ENCODE results near the gene PRKCA.

Gene PRKCA

DNA sequence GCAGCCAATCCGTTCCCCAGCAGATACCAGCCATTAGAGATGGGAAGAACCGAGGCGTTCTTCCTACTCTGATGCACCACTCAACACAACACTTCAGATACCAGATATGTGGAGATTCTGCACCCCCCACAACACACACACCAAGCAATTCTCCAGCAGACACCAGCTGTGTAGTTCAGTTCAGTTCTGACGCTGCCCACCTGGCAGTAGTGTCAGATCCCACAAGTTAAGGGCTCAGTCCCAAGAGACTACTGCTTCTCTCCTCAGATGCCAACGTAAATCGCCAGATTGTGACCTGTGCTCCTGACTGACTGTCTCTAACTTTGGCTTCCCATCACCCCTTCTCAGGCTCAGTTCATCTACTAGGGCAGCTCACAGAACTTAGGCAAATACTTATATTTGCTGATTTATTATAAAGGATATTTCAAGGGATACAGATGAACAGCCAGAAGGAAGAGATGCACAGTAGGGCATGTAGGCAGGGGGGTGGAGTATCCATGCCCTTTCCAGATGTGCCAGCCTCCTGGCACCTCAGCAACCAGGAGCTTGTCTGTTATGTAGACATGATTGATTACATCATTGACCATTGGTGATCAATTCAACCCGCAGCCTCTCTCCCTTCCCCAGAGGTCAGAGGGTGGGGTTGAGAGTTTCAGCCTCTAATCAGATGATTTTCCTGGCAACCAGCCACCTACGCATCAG lies 110.6 kb downstream of the PRKCA start:
- Histone ChIP-seq H3K36me3 (ENCODE audit: insufficient read depth, low read length) (no peaks in the 10 kb centered on the region), H3K4me1 (ENCODE audit: control insufficient read depth, insufficient read depth, low read length) (no peaks in the 10 kb centered on the region), H3K4me3 (ENCODE audit: low read length) (no peak overlapping the region), H3K9me3 (replicated peaks; ENCODE audit: low read length) (no peaks in the 10 kb centered on the region), H3K4me2 (ENCODE audit: low read length) (no peak overlapping the region), H3K9ac (ENCODE audit: low read depth, low read length) (no peak overlapping the region), H3K27me3 (ENCODE audit: control insufficient read depth, insufficient read depth, low read length) (no peaks in the 10 kb centered on the region)

DNA sequence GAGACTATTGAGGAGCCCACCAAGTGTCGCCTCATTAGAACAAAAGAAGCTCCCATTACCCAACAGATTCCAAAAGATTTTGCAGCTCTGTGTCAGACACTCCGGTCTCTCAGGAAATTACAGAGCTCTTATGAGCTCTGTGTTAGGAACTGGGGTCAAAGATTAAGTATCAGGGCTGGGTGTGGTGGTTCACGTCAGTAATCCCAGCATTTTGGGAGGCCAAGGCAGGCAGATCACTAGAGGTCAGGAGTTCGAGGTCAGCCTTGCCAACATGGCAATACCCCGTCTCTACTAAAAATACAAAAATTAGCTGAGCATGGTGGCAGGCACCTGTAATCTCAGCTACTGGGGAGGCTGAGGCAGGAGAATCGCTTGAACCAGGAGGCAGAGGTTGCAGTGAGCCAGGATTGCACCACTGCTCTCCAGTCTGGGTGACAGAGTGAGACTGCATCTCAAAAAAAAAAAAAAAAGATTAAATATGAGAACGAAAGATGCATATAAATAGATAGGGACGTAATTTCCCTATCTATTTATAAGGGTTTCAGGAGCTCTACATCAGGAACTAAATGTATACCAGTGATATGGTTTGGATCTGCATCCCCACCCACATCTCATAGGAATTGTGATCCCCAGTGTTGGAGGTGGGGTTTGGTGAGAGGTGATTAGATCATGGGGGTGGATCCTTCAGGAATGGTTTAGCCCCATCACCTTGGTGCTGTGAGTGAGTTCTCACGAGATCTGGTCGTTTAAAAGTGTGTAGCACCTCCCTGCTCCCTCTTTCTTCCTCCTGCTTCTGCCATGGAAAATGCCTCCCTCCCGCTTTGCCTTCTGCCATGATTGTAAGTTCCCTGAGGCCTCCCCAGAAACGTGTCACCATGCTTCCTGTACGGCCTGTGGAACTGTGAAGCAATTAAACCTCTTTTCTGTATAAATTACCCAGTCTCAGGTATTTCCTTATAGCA lies 111.4 kb downstream of the PRKCA start:
- Histone ChIP-seq H3K9ac (ENCODE audit: low read depth, low read length) (no peak overlapping the region), H3K4me1 (ENCODE audit: control insufficient read depth, insufficient read depth, low read length) (no peaks in the 10 kb centered on the region), H3K27me3 (ENCODE audit: control insufficient read depth, insufficient read depth, low read length) (no peaks in the 10 kb centered on the region)

DNA sequence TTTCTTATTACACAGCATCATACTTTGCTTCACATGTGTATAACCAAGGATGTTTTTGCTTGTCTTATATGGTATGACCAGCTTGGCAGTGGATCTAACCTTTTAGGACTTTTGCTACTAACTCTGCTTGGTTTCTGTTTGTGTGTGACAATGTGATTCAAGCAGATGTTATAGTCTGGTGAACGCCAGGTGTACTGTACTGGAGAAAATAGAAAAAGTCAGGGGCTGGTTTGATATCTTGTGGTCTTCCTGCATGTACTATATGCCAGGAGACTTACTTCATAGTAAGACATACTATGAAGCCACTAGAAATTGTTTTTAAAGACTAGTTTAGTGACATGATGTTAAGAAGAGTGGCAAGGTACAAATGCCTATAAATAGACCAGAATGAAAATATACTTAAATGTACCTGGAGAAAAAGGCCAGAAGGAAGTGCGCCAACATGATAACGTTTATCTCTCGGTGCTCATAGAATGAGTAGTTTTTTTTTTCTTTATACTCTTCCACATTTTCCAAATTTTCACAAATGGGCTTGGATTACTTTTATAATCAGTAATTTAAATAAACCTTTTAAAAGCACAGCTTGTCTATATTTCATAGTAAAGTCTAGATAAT lies 112.3 kb downstream of the PRKCA start:
- Histone ChIP-seq H3K9ac (ENCODE audit: low read depth, low read length) (no peak overlapping the region), H3K36me3 (ENCODE audit: insufficient read depth, low read length) (no peaks in the 10 kb centered on the region), H3K4me2 (ENCODE audit: low read length) (no peak overlapping the region), H3K27me3 (ENCODE audit: control insufficient read depth, insufficient read depth, low read length) (no peaks in the 10 kb centered on the region), H3K4me1 (ENCODE audit: control insufficient read depth, insufficient read depth, low read length) (no peaks in the 10 kb centered on the region), H3K9me3 (replicated peaks; ENCODE audit: low read length) (no peaks in the 10 kb centered on the region), H3K4me3 (ENCODE audit: low read length) (no peak overlapping the region)

More for the DNA sequence above, 111.4 kb downstream of the PRKCA start:
- H3K36me3 ChIP-seq (ENCODE audit: insufficient read depth, low read length), result no peaks in the 10 kb centered on the region
- no peaks in the 10 kb centered on the region for H3K9me3 ChIP-seq (replicated peaks; ENCODE audit: low read length)
- no peak overlapping the region for H3K4me2 ChIP-seq (ENCODE audit: low read length)
- H3K4me3 ChIP-seq (ENCODE audit: low read length), result no peak overlapping the region

DNA sequence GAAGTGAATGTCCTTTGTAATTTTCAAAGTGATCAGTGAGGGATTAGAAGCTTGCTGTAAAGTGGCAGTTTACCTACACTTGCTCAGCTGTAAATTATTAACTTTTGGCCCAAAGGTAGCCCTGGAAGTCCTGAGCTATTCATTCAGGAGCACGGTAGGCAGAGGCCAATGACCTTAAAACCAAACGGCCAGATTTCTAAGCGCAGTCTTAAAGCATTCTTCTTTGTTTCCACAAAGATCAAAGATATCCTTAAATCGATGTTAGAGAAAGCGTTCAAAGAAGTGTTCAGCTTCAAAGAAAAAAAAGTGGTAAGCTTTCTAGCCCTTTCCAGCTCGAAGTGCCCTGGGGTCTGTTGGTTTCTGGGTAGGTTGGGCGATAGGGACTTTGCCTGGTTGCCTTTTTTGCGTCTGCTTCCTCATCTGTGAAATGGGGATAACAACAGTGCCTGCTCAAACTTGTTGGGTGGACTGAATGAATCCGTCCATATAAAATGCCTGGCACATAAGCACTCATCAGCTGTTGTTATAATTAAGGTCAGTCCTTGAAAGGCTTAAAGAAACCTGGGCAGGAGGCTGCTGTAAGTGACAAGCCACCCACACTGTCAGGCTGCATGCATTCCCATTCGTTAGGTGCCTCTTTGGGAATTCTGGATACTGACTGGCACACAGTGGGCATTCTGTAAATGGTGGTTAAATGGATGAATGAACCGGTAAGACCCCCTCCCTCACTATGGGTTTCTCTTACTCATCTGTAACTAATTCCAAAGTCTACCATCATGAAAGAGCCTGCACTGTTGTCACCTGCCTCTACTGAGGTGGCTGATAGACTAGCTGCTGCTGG lies 113.2 kb downstream of the PRKCA start:
- Histone ChIP-seq H3K36me3 (ENCODE audit: insufficient read depth, low read length) (no peaks in the 10 kb centered on the region), H3K4me3 (ENCODE audit: low read length) (no peak overlapping the region), H3K4me1 (ENCODE audit: control insufficient read depth, insufficient read depth, low read length) (peaks cover 2% of the 10 kb centered on the region), H3K9me3 (replicated peaks; ENCODE audit: low read length) (no peaks in the 10 kb centered on the region), H3K4me2 (ENCODE audit: low read length) (no peak overlapping the region), H3K9ac (ENCODE audit: low read depth, low read length) (no peak overlapping the region), H3K27me3 (ENCODE audit: control insufficient read depth, insufficient read depth, low read length) (no peaks in the 10 kb centered on the region)

DNA sequence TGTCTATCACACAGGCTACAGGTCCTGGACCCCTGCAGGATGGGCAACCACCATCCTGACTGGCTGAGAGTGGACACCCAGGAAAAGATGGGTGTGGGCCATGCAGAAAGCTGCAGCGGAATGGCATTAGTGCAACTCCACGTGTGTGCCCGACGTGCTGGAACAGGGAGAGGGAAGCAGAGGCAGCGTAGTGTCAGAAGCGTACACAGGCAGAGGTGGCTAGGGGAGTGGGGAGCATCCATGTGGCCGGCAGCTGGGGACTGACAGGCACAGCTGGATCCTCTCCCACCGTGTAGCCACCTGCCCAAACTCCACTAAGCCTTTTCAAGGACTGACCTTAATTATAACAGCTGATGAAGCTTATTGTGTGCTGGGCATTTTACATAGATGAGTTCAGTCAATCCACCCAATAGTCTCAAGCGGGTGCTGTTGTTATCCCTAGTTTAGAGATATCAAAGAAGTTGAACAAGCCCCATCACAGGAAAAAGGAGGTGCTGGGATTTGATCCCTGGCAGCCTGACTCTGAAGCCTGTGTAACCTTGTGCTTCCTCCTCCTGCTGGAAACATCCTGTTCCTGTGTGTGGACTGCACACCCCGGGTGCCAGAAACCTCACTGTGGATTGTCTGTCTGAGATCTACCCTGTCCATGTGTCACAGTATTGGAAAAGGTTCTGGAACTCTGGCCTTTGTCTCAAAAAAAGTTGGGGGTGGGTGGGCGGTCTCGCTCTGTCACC lies 114.0 kb downstream of the PRKCA start:
- H3K4me3 ChIP-seq (ENCODE audit: low read length), result no peak overlapping the region
- no peaks in the 10 kb centered on the region for H3K27me3 ChIP-seq (ENCODE audit: control insufficient read depth, insufficient read depth, low read length)
- peaks cover 6% of the 10 kb centered on the region for H3K4me1 ChIP-seq (ENCODE audit: control insufficient read depth, insufficient read depth, low read length)
- no peak overlapping the region for H3K9ac ChIP-seq (ENCODE audit: low read depth, low read length)
- H3K36me3 ChIP-seq (ENCODE audit: insufficient read depth, low read length), result no peaks in the 10 kb centered on the region
- H3K4me2 ChIP-seq (ENCODE audit: low read length), result no peak overlapping the region
- no peaks in the 10 kb centered on the region for H3K9me3 ChIP-seq (replicated peaks; ENCODE audit: low read length)

DNA sequence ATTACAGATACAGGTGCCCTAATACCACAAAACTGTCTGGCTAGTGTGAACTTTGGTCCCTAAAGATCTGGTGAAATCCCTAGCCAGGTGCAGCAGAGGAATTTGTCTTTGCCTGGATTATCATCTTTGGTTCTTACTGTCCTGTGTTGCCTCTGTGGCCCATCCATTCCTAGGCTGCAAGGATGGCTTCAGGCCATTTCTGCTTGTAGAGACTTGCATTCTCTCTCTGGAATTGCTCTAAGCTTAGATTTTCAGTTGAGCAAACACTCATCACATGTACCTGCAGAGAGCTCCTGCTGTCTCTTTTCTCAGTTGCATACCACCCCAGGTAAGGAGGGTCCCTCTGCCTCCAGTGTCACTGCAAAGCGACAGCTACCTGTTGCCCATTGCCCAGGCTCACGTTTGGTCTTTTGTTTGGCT lies 114.9 kb downstream of the PRKCA start:
- Histone ChIP-seq H3K4me3 (ENCODE audit: low read length) (no peak overlapping the region), H3K4me1 (ENCODE audit: control insufficient read depth, insufficient read depth, low read length) (peaks cover 13% of the 10 kb centered on the region), H3K36me3 (ENCODE audit: insufficient read depth, low read length) (no peaks in the 10 kb centered on the region), H3K4me2 (ENCODE audit: low read length) (no peak overlapping the region), H3K9ac (ENCODE audit: low read depth, low read length) (no peak overlapping the region), H3K9me3 (replicated peaks; ENCODE audit: low read length) (no peaks in the 10 kb centered on the region), H3K27me3 (ENCODE audit: control insufficient read depth, insufficient read depth, low read length) (no peaks in the 10 kb centered on the region)

DNA sequence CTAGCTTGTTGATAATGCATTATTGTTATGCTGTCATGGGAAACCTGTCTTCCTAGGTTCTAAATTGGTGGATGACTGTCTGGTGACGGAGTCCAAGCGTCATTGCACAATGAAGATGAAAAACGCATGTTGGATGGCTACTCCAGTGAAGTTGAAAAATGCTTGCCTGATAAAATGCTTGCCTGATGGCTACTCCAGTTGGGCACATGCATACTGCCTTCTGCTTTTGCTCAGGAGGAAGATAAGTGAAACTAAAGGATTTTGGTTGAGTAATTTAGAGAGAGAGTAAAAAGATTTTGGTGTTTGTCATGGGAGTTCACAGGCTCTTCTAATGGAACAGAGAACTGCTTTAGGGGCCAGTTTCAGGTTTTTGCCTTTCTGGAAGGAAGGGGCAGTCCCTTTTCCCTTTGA lies 118.6 kb downstream of the PRKCA start:
- no peaks in the 10 kb centered on the region for H3K36me3 ChIP-seq (ENCODE audit: insufficient read depth, low read length)
- H3K9ac ChIP-seq (ENCODE audit: low read depth, low read length), result no peak overlapping the region
- no peaks in the 10 kb centered on the region for H3K27me3 ChIP-seq (ENCODE audit: control insufficient read depth, insufficient read depth, low read length)
- no peak overlapping the region for H3K4me2 ChIP-seq (ENCODE audit: low read length)
- H3K9me3 ChIP-seq (replicated peaks; ENCODE audit: low read length), result no peaks in the 10 kb centered on the region
- H3K4me3 ChIP-seq (ENCODE audit: low read length), result no peak overlapping the region
- peaks cover 17% of the 10 kb centered on the region for H3K4me1 ChIP-seq (ENCODE audit: control insufficient read depth, insufficient read depth, low read length)

DNA sequence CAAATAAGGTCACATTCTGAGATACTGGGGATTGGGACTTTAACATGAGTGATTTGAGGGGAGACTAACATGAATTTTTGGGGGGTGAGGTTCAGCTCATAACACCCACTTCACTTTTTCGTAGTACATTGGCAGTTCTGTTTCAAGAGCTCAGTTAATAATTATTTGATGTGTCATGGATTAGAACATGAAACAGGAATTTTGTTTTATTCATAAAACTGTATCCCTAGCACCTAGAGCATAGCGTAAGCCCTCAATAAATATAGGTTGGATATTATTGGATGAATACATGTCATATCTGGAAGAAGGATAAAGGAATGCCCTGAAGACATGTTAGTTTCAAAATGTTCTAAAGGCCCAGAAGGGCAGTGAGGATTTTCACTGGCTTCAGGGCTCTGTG lies 119.8 kb downstream of the PRKCA start:
- Histone ChIP-seq H3K9ac (ENCODE audit: low read depth, low read length) (peak overlapping the region; percentile 32), H3K36me3 (ENCODE audit: insufficient read depth, low read length) (no peaks in the 10 kb centered on the region), H3K4me1 (ENCODE audit: control insufficient read depth, insufficient read depth, low read length) (peaks cover 17% of the 10 kb centered on the region), H3K4me2 (ENCODE audit: low read length) (peak overlapping the region; percentile 34), H3K4me3 (ENCODE audit: low read length) (no peak overlapping the region), H3K9me3 (replicated peaks; ENCODE audit: low read length) (no peaks in the 10 kb centered on the region), H3K27me3 (ENCODE audit: control insufficient read depth, insufficient read depth, low read length) (no peaks in the 10 kb centered on the region)

DNA sequence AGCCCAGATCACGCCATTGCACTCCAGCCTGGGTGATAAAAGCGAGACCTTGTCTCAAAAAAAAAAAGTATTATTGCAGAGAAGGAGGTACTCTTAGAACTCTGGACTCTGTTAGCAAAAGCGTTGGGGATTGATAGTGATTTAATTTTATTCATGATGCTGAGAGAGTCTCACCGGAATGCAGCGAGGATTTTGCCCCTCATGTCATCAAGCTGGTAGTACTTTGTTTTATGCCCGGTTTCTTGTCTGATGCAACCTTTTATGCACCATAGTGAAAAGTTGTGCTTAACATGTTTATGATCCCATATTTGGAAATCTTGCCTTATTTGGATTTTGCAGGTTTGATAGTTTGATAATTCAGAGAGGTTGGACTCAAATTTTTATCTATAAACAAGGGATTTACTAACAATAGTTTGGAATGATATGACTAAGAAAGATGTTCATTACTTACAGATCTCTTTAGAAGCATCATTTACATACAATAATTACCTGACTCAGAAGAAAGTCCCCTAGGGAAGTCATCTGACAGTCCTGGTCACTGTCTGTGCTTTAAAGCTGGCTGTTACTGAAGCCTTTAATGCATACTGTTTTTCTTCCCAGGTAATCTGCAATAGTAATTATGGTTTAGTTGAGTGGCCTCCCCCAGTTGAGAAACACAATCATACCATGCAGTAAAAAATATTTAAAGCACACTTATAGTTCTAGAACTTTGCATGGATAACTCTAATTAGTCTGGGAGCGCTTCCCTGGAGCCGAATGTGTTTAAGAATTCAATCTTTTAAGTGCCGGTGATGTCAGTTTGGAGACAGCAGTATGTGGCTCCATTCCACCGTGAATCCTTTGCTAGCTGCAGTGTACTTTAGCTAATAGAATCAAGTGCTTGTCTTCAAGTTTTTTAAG lies 120.9 kb downstream of the PRKCA start:
- H3K9ac ChIP-seq (ENCODE audit: low read depth, low read length), result no peak overlapping the region
- no peaks in the 10 kb centered on the region for H3K36me3 ChIP-seq (ENCODE audit: insufficient read depth, low read length)
- no peaks in the 10 kb centered on the region for H3K27me3 ChIP-seq (ENCODE audit: control insufficient read depth, insufficient read depth, low read length)
- H3K4me2 ChIP-seq (ENCODE audit: low read length), result no peak overlapping the region
- H3K4me3 ChIP-seq (ENCODE audit: low read length), result no peak overlapping the region
- peaks cover 17% of the 10 kb centered on the region for H3K4me1 ChIP-seq (ENCODE audit: control insufficient read depth, insufficient read depth, low read length)
- H3K9me3 ChIP-seq (replicated peaks; ENCODE audit: low read length), result no peaks in the 10 kb centered on the region
